ENCODE data around the gene ARRDC3.
"Not testable (repeated sequence)": the region's sequence is repeated elsewhere in the genome, so short reads cannot be mapped to it uniquely, and the experiment has no call there.

ARRDC3 gene

DNA sequence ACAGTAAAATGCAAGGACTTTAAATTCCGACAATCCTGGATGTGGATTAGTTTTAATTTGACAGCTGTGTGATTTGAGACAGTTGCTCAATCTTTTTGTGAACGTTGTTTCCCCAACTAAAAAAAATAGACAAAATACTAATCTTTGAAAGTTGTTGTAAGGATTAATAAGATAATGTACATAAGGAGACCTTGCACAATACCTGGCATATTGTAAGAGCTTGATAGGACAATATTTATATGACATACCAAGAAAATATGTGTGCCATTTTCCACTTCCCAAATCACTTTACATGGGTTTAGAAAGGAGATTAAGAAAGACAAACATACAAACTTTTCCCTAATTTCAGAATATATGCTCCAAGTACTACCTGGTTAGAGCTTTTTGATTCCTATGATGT lies 25.3 kb downstream of the ARRDC3 start:
- DNase-seq (ENCODE audit: low read depth): no peak
- no peak overlapping the region for H3K4me3 ChIP-seq (ENCODE audit: low read depth, low read length)
- TF ChIP-seq, protein P1, sequence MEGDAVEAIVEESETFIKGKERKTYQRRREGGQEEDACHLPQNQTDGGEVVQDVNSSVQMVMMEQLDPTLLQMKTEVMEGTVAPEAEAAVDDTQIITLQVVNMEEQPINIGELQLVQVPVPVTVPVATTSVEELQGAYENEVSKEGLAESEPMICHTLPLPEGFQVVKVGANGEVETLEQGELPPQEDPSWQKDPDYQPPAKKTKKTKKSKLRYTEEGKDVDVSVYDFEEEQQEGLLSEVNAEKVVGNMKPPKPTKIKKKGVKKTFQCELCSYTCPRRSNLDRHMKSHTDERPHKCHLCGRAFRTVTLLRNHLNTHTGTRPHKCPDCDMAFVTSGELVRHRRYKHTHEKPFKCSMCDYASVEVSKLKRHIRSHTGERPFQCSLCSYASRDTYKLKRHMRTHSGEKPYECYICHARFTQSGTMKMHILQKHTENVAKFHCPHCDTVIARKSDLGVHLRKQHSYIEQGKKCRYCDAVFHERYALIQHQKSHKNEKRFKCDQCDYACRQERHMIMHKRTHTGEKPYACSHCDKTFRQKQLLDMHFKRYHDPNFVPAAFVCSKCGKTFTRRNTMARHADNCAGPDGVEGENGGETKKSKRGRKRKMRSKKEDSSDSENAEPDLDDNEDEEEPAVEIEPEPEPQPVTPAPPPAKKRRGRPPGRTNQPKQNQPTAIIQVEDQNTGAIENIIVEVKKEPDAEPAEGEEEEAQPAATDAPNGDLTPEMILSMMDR (IDR thresholded peaks at IDR 0.05; ENCODE audit: low read depth, low read length, missing control alignments): no peak
- in situ Hi-C loops (cut with HindIII; ENCODE audit: low sequenced_read_pairs): no loop called here

DNA sequence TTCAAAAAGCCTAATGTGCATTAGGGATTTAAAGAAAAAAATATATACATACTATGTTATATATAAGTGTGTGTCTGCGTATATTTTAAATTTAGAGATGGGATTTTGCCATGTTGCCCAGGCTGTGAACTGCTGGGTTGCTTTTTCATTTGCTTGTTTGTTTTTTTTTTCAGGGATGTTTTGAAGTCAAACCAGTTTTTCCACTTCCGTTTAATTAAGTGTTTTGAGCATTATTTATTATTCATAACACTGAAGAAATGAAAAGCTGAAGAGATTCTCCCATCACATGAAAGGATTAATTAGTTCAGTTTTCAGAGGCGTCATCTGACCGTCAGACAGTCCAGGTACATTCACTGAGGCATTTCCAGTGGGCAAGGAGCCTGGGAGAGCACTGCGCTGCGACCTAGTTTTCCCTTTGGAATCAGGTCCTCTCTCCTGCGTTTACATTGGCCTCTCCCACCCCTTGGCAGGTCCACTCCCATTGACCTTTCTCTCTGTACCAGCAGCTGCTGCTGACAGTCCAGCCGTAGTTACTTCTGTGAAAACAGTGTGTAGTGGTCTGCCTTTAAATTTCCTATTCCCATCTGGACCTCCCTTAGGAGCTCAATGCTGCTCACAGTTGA lies 26.0 kb downstream of the ARRDC3 start:
- no peak for DNase-seq (ENCODE audit: low read depth)
- in situ Hi-C loops (cut with HindIII; ENCODE audit: low sequenced_read_pairs): no loop called here
- TF ChIP-seq, protein P1 (IDR thresholded peaks at IDR 0.05; ENCODE audit: low read depth, low read length, missing control alignments): no peak
- no peak overlapping the region for H3K4me3 ChIP-seq (ENCODE audit: low read depth, low read length)

- H3K4me3 ChIP-seq (ENCODE audit: low read depth, low read length); DNase-seq (ENCODE audit: low read depth); in situ Hi-C loops (cut with HindIII; ENCODE audit: low sequenced_read_pairs): not testable (repeated sequence)
Observed at GRCh38 chr5:91354867-91355266, 28.2 kb downstream of the ARRDC3 start.

DNA sequence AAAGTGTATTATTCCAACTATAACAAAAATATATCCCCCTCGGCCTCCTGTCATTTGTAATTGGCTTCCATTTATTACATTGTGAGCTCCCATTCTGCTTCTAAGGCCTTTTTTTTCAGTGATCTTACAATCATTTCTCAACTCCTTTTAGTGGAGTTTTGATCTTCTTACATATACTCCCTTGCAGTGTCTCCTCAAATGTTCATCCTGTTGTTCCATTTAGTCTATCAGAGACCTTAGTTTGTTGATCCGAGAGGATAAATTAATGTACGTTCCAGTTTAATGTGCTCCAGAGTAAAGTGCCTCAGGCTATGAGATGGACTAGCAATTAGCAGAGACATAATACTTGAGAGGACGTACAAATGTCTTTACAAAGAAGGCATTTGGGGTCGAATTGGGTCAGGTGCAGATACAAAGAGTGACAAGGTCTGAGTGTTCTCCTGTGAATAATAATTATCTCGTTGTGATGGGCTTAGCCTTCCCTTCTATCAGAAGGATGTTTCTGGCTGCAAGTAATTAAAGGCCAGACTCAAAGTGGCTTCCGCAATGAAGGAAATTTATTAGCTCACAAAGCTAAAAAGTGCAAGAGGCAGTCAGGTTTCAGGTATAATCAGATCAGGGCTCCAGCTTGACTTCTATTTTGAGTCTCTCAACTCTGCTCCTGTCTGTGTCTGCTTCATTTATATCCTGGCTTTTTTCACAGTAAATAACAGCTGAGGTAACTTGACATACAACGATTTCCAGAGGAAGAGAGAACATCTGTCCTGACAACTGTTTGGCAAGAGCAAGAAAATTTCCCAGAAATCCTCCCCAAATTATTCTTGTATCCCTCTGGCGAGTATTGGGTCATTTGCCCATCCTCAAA lies 30.1 kb downstream of the ARRDC3 start:
- TF ChIP-seq, protein P1 (IDR thresholded peaks at IDR 0.05; ENCODE audit: low read depth, low read length, missing control alignments): no peak
- no peak overlapping the region for H3K4me3 ChIP-seq (ENCODE audit: low read depth, low read length)
- in situ Hi-C loops (cut with HindIII; ENCODE audit: low sequenced_read_pairs): no loop called here
- DNase-seq (ENCODE audit: low read depth): no peak

- H3K4me3 ChIP-seq (ENCODE audit: low read depth, low read length): no peak overlapping the region
- no peak for DNase-seq (ENCODE audit: low read depth)
- in situ Hi-C loops (cut with HindIII; ENCODE audit: low sequenced_read_pairs): no loop called here
- TF ChIP-seq, protein P1 (IDR thresholded peaks at IDR 0.05; ENCODE audit: low read depth, low read length, missing control alignments): no peak
Observed at GRCh38 chr5:91345461-91345860, 37.7 kb downstream of the ARRDC3 start.

- H3K4me3 ChIP-seq (ENCODE audit: low read depth, low read length); in situ Hi-C loops (cut with HindIII; ENCODE audit: low sequenced_read_pairs); DNase-seq (ENCODE audit: low read depth): not testable (repeated sequence)
Observed at GRCh38 chr5:91344661-91345200, 38.4 kb downstream of the ARRDC3 start.

GRCh38 chr5:91343916-91344315 lies 39.2 kb downstream of the ARRDC3 start:
- TF ChIP-seq, protein P1 (IDR thresholded peaks at IDR 0.05; ENCODE audit: low read depth, low read length, missing control alignments): no peak
- DNase-seq (ENCODE audit: low read depth): no peak
- no peak overlapping the region for H3K4me3 ChIP-seq (ENCODE audit: low read depth, low read length)
- in situ Hi-C loops (cut with HindIII; ENCODE audit: low sequenced_read_pairs): no loop called here

GRCh38 chr5:91342931-91343330 lies 40.2 kb downstream of the ARRDC3 start:
- H3K4me3 ChIP-seq (ENCODE audit: low read depth, low read length); in situ Hi-C loops (cut with HindIII; ENCODE audit: low sequenced_read_pairs); DNase-seq (ENCODE audit: low read depth): not testable (repeated sequence)
